ENCODE results near the gene KLHDC4.

- no peak for TF ChIP-seq CTCF (conservative IDR thresholded peaks at IDR 0.05; ENCODE audit: low read length)
- no peak for TF ChIP-seq EZH2phosphoT487 (IDR thresholded peaks at IDR 0.05; ENCODE audit: borderline replicate concordance, low read depth, low read length)
These were observed 62.7 kb downstream of the KLHDC4 start for GRCh38 chr16:87703071-87703470.

Data from OCI-LY7 (cell line).